MCF 10A (cell line): Measurements from ENCODE around the gene ABLIM1. TPM values are rescaled to one million over a fixed set of nuclear protein-coding genes. Genes with fewer than 3 reads are reported as not detected.

ENCODE experiments used
- BruUV-seq: library from RNA; stranded (reverse); fragments of 400-500 nt; replicated peaks from 2 replicates; lab custom pipeline; 2021; lab: Mats Ljungman, UMichigan
- CTCF ChIA-PET: fragments of 300-600 bp; sonication (Branson Sonifier 250); formaldehyde crosslinking; extraction: SDS; loops from one replicate; lab custom pipeline; 2021; ENCODE audit warnings: antibody characterized with exemption, inconsistent platforms; lab: Yijun Ruan, JAX
- POLR2A ChIA-PET: fragments of 300-600, 350-650 bp; sonication (Branson Sonifier 250); formaldehyde crosslinking; extraction: SDS; loops from one replicate; lab custom pipeline; 2020; ENCODE audit warnings: antibody characterized with exemption, inconsistent platforms; lab: Yijun Ruan, JAX
- DNase-seq: peaks from one replicate; pipeline ENCODE4 v3.0.0-alpha.2; 2018; ENCODE audit not compliant: unreplicated experiment
- H3K27ac Mint-ChIP-seq: one replicate; pipeline ENCODE4 v1.8.0; 2022; ENCODE audit warnings: mild to moderate bottlenecking, low read depth, mixed read lengths; ENCODE audit not compliant: unreplicated experiment
- H3K27me3 Mint-ChIP-seq: one replicate; pipeline ENCODE4 v1.8.0; 2022; ENCODE audit warnings: mixed read lengths; ENCODE audit not compliant: insufficient read depth, unreplicated experiment
- H3K36me3 Mint-ChIP-seq: one replicate; pipeline ENCODE4 v1.8.0; 2022; ENCODE audit warnings: mild to moderate bottlenecking, moderate library complexity, mixed read lengths; ENCODE audit not compliant: insufficient read depth, unreplicated experiment
- H3K4me1 Mint-ChIP-seq: one replicate; pipeline ENCODE4 v1.8.0; 2022; ENCODE audit warnings: mixed read lengths; ENCODE audit not compliant: insufficient read depth, unreplicated experiment
- H3K4me3 Mint-ChIP-seq: one replicate; pipeline ENCODE4 v1.8.0; 2022; ENCODE audit warnings: mild to moderate bottlenecking, moderate library complexity, mixed read lengths; ENCODE audit not compliant: unreplicated experiment
- H3K9me3 Mint-ChIP-seq: one replicate; pipeline ENCODE4 v1.8.0; 2022; ENCODE audit warnings: mixed read lengths; ENCODE audit not compliant: unreplicated experiment
- intact Hi-C: fragments of 100-400 bp; cut with micrococcal nuclease; formaldehyde crosslinking; loops from 2 replicates; pipeline ENCODE4 v1.14.1; 2022
- total RNA-seq: library from RNA; stranded (reverse); gene quantifications from 2 replicates; pipeline ENCODE4 v1.2.3, GENCODE V29; 2022
- TF ChIP-seq, protein P1 (sequence below): fragments of 200-600 bp; IDR thresholded peaks from one replicate; pipeline ENCODE4 v1.8.0; 2022; ENCODE audit warnings: antibody characterized with exemption, mild to moderate bottlenecking; ENCODE audit not compliant: unreplicated experiment

The ABLIM1 gene
- total RNA-seq, 1 experiment from 2014 or later: 94.5 TPM

DNA sequence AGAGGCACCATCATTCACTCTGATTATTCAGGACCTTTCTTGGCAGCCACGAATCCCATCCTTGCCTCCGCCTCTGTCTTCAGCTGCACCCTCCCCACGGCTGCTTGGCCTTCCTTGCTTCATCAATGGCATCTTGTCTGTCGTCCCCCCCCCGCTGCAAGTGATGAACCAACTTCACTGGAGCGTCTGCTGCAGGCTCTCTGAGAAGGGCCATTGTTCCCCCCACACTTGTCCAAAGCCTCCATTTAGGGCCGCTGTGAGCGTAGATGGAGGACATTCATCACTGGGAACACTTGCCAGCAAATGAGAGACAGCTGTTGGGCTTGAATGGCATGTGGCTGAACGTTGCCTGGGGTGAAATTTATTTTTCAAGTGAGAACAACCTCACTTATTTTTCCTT lies 273.9 kb downstream of the ABLIM1 start:
- H3K9me3 Mint-ChIP-seq: peaks cover 11% of the 10 kb centered on the region
- peaks cover 5% of the 10 kb centered on the region for H3K36me3 Mint-ChIP-seq
- BruUV-seq: no TSS peak
- no peak for DNase-seq
- intact Hi-C loops: no loop called here
- ChIA-PET POLR2A (no interaction called here), CTCF (no interaction called here)
- H3K27ac Mint-ChIP-seq: no peak overlapping the region
- no peaks in the 10 kb centered on the region for H3K27me3 Mint-ChIP-seq
- TF ChIP-seq, protein P1, sequence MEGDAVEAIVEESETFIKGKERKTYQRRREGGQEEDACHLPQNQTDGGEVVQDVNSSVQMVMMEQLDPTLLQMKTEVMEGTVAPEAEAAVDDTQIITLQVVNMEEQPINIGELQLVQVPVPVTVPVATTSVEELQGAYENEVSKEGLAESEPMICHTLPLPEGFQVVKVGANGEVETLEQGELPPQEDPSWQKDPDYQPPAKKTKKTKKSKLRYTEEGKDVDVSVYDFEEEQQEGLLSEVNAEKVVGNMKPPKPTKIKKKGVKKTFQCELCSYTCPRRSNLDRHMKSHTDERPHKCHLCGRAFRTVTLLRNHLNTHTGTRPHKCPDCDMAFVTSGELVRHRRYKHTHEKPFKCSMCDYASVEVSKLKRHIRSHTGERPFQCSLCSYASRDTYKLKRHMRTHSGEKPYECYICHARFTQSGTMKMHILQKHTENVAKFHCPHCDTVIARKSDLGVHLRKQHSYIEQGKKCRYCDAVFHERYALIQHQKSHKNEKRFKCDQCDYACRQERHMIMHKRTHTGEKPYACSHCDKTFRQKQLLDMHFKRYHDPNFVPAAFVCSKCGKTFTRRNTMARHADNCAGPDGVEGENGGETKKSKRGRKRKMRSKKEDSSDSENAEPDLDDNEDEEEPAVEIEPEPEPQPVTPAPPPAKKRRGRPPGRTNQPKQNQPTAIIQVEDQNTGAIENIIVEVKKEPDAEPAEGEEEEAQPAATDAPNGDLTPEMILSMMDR: no peak
- H3K4me1 Mint-ChIP-seq: peaks cover 14% of the 10 kb centered on the region
- no peak overlapping the region for H3K4me3 Mint-ChIP-seq

Other genes with a start within 250 kb of the ABLIM1 start
- gene FHIP2A, start 163.5 kb upstream of the ABLIM1 start, total RNA-seq: 17.2 and 25.9 TPM in 2 replicates